ENCODE results near the gene TIMM13.

TIMM13 gene

DNA sequence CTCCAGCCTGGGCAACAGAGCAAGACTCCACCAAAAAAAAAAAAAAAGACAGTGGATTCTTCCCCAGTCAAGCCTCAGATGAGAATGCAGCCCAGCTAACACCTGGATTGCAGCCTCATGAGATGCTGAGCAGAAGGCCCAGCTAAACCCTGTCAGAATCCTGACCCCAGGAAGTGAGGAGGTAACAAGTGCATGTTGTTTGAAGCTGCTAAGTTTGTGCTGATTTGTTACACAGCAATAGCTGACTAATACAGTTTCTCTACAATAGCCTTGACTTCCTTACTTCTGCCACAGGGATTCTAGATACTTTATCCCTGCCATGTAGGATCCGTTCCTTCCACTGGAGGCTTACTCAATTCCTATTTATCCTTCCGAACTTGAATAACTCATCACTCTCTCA, 46.8 kb downstream of the TIMM13 start:
- Histone ChIP-seq H3K79me2 (ENCODE audit: control insufficient read depth, low read length) (no peaks in the 10 kb centered on the region), H3K36me3 (ENCODE audit: control insufficient read depth, low read length) (no peaks in the 10 kb centered on the region), H3K4me1 (ENCODE audit: control insufficient read depth, low read length) (peaks cover 6% of the 10 kb centered on the region), H3K9me3 (ENCODE audit: control insufficient read depth, insufficient read depth, low read length) (peaks cover 21% of the 10 kb centered on the region), H3K27ac (ENCODE audit: low read depth, low read length) (no peak overlapping the region), H3K9me2 (replicated peaks; ENCODE audit: control insufficient read depth, low read length) (no peaks in the 10 kb centered on the region), H3K4me3 (ENCODE audit: low read length) (no peak overlapping the region), H3K27me3 (ENCODE audit: control insufficient read depth, low read length) (peaks cover 8% of the 10 kb centered on the region), H4K20me1 (ENCODE audit: control insufficient read depth, insufficient read depth, low read depth, low read length) (no peaks in the 10 kb centered on the region), H3F3A (ENCODE audit: control insufficient read depth, insufficient read depth) (no peaks in the 10 kb centered on the region), H3K4me2 (ENCODE audit: low read length) (no peak overlapping the region)
- TF ChIP-seq, protein P1, sequence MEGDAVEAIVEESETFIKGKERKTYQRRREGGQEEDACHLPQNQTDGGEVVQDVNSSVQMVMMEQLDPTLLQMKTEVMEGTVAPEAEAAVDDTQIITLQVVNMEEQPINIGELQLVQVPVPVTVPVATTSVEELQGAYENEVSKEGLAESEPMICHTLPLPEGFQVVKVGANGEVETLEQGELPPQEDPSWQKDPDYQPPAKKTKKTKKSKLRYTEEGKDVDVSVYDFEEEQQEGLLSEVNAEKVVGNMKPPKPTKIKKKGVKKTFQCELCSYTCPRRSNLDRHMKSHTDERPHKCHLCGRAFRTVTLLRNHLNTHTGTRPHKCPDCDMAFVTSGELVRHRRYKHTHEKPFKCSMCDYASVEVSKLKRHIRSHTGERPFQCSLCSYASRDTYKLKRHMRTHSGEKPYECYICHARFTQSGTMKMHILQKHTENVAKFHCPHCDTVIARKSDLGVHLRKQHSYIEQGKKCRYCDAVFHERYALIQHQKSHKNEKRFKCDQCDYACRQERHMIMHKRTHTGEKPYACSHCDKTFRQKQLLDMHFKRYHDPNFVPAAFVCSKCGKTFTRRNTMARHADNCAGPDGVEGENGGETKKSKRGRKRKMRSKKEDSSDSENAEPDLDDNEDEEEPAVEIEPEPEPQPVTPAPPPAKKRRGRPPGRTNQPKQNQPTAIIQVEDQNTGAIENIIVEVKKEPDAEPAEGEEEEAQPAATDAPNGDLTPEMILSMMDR (IDR thresholded peaks at IDR 0.05; ENCODE audit: low read depth, low read length, poor library complexity, severe bottlenecking): no peak

DNA sequence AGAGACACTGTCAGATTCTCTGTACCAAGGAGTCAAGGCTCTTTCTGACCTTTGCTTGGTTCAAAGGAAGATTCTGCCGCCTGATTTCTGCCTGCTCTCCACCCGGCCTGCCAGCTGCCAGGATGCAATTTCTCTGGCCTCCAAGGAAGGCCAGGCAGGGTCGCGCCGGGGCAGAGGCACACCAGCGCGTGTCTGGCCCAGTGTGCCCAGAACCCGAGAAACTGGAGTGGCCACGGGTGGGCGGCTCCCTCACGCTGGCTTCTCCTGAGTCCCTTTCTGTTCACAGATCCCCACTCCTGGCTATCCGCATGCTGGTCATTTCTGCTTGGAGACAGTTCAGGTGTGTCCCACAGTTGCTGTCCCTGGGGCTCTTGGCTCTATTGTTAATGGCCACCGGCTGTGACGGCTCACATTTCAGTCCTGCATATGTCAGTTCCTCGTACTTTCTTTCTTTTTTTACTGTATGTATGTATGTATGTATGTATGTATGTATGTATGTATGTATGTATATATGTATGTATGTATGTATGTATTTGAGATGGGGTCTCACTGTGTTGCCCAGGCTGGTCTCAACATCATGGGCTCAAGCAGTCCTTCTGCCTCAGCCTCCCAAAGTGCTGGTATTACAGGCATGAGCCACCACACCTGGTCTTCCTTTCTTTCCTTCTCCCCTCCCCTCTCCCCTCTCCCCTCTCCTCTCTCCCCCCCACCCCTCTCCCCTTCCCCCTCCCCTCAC, 50.4 kb downstream of the TIMM13 start:
- Histone ChIP-seq H3K27me3 (ENCODE audit: control insufficient read depth, low read length) (0 out of 2 replicates have a peak, but pooled peaks cover 2% of the 10 kb centered on the region), H3F3A (ENCODE audit: control insufficient read depth, insufficient read depth) (0 out of 2 replicates have a peak, but pooled peaks cover 2% of the 10 kb centered on the region), H4K20me1 (ENCODE audit: control insufficient read depth, insufficient read depth, low read depth, low read length) (no peaks in the 10 kb centered on the region), H3K79me2 (ENCODE audit: control insufficient read depth, low read length) (no peaks in the 10 kb centered on the region), H3K4me1 (ENCODE audit: control insufficient read depth, low read length) (no peaks in the 10 kb centered on the region), H3K4me2 (ENCODE audit: low read length) (no peak overlapping the region), H3K27ac (ENCODE audit: low read depth, low read length) (no peak overlapping the region), H3K9me2 (replicated peaks; ENCODE audit: control insufficient read depth, low read length) (no peaks in the 10 kb centered on the region), H3K36me3 (ENCODE audit: control insufficient read depth, low read length) (no peaks in the 10 kb centered on the region), H3K4me3 (ENCODE audit: low read length) (no peak overlapping the region), H3K9me3 (ENCODE audit: control insufficient read depth, insufficient read depth, low read length) (peaks cover 24% of the 10 kb centered on the region)
- no peak for TF ChIP-seq EZH2phosphoT487 (IDR thresholded peaks at IDR 0.05; ENCODE audit: borderline replicate concordance, low read length)
- TF ChIP-seq, protein P1 (IDR thresholded peaks at IDR 0.05; ENCODE audit: low read depth, low read length, poor library complexity, severe bottlenecking): no peak

Measured in DOHH2 (cell line).